NCI-H82 (cell line): ENCODE data around the gene TEPSIN.

Experiments
- DNase-seq: peaks from one replicate; lab custom pipeline; 2025; lab: John Stamatoyannopoulos, UW

The TEPSIN gene

DNA sequence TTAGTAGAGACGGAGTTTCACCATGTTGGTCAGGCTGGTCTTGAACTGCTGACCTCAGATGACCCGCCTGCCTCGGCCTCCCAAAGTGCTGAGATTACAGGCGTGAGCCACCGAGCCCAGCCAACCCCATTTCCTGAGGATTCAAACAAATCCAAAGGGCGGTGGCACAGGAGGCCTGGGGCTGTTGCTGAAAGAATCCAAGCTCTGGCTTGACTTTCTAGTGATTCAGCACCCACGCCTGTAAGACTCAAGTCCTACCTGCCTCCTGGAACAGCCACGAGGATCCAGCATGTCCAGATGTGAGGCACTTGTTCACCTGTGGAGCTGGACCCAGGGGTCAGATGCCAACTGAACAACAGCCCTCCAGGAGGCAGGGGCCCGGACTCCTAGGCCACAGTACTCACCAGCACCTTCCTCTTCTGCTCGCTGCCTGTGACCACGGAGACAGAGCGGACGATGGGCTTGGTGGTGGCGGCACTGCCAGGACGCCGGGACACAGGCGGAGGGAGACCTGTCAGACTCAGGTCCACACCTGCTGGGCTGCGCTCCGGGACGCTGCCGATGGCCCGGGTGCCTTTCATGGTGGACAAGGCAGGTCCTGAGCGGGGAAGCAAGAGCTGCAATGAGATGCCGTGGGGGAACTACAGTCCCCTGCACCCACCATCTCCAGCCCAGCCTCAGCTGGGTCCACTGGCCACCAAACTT is 19.2 kb downstream of the TEPSIN start:
- DNase-seq, result no peak

DNA sequence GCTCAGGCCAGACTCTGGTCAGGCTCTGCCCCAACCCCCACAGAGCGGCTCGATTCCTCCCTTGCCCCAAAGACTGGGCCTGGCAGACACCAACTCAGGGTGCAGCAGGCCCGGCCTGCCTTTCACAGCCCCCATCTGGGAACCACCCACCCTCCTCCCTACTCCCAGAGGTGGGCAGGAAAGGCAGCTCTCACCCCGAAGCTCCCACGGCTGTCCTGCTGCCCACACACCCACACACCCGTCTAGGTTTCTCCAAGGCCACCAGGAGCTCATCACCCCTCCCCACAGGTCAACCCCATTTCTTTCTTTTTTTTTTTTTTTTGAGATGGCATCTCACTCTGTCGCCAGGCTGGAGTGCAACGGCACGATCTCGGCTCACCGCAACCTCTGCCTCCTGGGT is 19.9 kb downstream of the TEPSIN start:
- no peak for DNase-seq

GRCh38 chr17:81218459-81218858 is 20.4 kb downstream of the TEPSIN start:
- no peak for DNase-seq

- no peak for DNase-seq
Observed at GRCh38 chr17:81217491-81217890, 21.4 kb downstream of the TEPSIN start.

DNA sequence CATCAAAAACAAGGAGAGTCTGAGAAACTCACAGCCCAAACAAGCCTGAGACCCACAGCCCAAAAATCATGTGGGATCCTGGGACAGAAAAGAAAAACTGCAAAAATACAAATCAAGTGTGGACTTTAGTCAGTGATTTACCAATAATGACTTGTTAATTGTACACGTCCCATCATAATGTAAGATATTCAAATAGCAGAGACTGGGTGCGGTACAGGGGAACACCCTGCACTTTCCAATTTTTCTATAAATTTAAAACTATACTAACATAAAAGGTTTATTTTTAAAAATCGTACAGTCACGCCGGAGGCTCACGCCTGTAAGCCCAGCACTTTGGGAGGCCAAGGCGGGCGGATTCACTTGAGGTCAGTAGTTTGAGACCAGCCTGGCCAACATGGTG is 24.9 kb downstream of the TEPSIN start:
- no peak for DNase-seq

GRCh38 chr17:81212365-81212764 is 26.5 kb downstream of the TEPSIN start:
- DNase-seq, result no peak

- DNase-seq, result no peak
Observed at GRCh38 chr17:81210868-81211267, 28.0 kb downstream of the TEPSIN start.

- no peak for DNase-seq
Observed at GRCh38 chr17:81210466-81210865, 28.4 kb downstream of the TEPSIN start.

DNA sequence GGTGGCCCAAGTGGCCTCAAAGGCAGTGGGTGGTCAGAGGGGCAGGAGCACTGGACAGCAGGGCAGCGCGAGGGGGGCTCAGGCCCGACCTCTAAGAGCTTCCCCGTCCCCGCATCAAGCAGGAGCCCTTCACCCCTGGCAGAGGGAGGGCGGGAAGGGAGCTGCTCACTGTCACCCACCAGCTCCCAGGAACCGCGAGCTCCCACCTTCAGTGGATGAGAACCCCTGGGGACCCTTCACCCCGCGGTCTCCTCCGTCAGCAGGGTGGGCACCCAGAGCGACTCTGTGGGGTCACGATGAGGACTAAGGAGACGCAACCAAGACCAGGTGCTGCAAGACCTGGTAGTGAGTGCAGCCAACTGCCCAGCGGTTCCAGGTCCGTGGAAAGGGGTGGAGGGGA is 29.7 kb downstream of the TEPSIN start:
- no peak for DNase-seq

- no peak for DNase-seq
Observed at GRCh38 chr17:81208651-81209050, 30.2 kb downstream of the TEPSIN start.

- DNase-seq, result no peak
Observed at GRCh38 chr17:81207610-81208581, 31.0 kb downstream of the TEPSIN start.

- DNase-seq, result no peak
Observed at GRCh38 chr17:81206657-81207056, 32.2 kb downstream of the TEPSIN start.

GRCh38 chr17:81206166-81206565 is 32.7 kb downstream of the TEPSIN start:
- DNase-seq, result no peak

DNA sequence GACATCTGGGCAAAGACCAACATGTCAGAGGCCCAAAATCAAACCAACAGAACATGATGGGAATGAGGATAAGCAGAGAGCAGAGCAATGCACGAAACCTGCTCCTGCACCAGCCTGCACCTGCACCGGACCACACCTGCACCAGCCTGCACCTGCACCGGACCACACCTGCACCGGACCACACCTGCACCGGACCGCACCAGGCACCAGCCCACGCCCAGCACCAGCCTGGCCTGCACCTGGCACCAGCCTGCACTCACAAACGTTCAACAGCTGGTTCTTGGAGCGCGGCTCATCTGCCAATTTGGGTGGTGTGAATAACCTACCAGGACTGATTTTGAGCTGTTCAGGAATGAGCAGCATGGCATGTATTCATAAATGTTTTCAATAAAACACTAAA is 34.3 kb downstream of the TEPSIN start:
- no peak for DNase-seq

- DNase-seq, result no peak
Observed at GRCh38 chr17:81203136-81203535, 35.7 kb downstream of the TEPSIN start.

DNA sequence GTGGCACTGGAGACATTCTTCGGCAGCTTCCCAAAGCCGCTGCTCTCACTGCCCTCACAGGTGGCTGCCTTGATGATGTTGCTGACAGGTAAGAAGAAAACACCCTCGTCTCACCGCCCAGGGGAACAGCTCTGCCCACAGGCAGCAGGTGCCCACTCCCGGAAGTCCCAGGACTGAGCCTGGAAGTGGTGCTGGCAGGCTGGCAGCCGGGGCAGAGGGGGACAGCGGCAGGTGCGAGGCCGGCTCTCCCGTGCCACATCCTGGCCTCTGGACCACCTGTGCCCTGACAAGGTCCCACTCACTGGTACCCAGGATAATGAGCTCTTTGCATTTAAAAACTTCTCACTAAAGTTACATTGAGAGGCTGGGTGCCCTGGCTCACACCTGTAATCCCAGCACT is 36.5 kb downstream of the TEPSIN start:
- no peak for DNase-seq

GRCh38 chr17:81200695-81201580 is 37.9 kb downstream of the TEPSIN start:
- peak; percentile 80 for DNase-seq

- no peak for DNase-seq
Observed at GRCh38 chr17:81200201-81200600, 38.7 kb downstream of the TEPSIN start.

GRCh38 chr17:81199482-81199830 is 39.4 kb downstream of the TEPSIN start:
- DNase-seq, result no peak

GRCh38 chr17:81198826-81199481 is 39.9 kb downstream of the TEPSIN start:
- no peak for DNase-seq

DNA sequence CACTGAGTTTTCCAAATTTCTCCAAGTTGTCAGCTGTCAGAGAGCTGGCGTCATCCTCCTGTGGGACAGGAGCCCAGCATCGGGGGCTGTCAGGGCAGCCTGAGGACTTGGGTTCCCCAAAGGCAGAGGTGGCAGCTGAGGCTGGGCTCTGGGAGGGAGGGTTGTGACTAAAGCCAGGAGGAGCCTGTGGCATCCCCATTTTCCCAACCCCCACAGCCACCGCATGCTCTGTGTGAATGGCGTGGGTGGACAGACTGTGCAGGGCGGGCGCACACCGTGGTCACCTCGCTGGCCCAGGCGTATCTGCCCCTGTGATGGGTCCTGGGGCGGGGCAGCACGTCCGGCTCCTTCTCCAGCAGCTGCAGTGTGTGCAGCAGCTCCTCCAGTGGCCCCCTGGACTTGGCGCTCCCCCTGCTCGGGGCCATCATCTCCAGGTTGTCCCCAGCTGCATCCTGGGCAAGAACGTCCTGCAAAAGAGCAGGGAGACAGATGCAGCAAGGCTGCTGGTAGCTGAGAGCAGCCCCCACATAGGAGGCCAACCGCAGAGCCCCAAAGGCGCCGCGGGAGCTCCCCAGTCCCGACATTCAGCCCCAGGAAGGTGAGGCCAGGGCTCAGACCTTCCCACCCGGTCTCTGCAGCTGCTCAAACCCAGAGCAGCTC is 40.9 kb downstream of the TEPSIN start:
- DNase-seq, result no peak
